ENCODE results near the gene CLDND2.

The CLDND2 gene

DNA sequence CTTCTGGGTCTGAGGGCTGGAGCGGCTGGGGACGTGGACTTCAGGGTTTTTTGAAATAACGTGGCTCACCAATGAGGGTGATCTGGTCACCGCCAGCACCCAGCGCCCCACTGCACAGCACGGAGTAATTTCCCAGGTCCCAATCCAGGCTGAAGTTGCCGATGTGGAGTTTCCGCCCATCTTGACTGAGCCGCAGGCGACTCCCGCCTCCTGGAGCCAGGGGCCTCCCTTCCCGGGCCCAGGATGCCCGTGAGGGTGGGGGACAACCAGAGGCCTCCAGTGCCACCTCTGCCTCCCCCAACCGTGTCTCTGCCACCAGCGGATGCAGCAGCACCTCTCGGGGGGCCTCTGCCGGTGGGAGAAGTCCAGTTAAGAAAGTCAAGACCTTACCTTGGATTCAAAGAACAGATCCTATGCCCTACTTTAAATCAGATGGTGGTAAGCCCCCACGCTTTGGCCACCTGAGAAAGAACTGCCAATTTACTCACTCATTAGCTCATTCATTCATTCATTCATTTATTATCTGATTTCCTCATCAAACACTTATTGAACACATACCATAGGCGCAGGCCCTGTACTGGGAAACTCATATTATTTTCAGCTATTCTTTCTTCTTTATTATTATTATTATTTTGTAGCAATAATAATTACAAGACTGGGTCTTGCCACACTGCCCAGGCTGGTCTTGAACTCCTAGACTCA, 30.8 kb downstream of the CLDND2 start:
- Histone ChIP-seq H3K9me3 (ENCODE audit: low read length) (no peaks in the 10 kb centered on the region), H3K36me3 (ENCODE audit: insufficient read depth, low read length) (no peaks in the 10 kb centered on the region), H3K4me3 (ENCODE audit: low read depth in 1 of 2, low read length in 2 of 2) (no peak overlapping the region), H3K9ac (ENCODE audit: low read length) (no peak overlapping the region), H3K27ac (ENCODE audit: low read depth, low read length) (no peak overlapping the region), H3K4me1 (ENCODE audit: insufficient read depth, low read length) (peaks cover 9% of the 10 kb centered on the region), H3K27me3 (ENCODE audit: control insufficient read depth in 1 of 2, insufficient read depth in 2 of 2, low read length in 2 of 2) (no peaks in the 10 kb centered on the region)

DNA sequence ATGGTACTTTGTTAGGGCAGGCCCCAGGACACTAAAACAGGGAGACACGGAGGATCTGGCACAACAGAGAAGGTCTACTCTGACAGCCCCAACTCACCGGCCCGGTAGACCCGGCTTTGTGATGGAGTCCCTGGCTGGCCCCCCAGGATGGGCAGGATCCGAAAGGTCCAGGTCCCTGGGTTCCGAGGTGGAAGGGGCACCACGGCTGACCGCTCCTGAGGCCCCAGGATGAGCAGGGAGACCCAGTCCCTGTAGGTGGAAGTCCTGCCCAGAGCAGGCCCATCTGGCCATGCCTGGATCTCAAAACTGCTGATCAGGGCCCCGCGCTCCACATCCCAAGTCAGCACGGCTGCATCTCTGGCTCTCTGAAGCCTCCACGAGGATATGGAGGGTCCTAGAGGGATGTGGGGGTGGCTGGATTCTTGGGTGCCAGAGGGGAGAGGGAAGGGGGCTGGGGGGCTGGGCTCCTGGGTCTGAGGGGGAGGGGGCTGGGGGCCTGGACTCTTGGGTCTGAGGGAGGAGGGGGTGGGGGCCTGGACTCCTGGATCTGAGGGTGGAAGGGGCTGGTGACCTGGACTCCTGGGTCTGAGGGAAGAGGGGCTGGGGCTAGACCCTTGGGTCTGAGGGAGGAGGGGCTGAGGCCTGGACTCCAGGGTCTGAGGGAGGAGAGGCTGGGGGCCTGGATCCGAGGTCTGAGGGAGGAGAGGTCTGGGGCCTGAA, 31.5 kb downstream of the CLDND2 start:
- peaks cover 9% of the 10 kb centered on the region for H3K4me1 ChIP-seq (ENCODE audit: insufficient read depth, low read length)
- no peak overlapping the region for H3K4me3 ChIP-seq (ENCODE audit: low read depth in 1 of 2, low read length in 2 of 2)
- no peak overlapping the region for H3K27ac ChIP-seq (ENCODE audit: low read depth, low read length)
- no peaks in the 10 kb centered on the region for H3K36me3 ChIP-seq (ENCODE audit: insufficient read depth, low read length)
- no peaks in the 10 kb centered on the region for H3K27me3 ChIP-seq (ENCODE audit: control insufficient read depth in 1 of 2, insufficient read depth in 2 of 2, low read length in 2 of 2)
- no peaks in the 10 kb centered on the region for H3K9me3 ChIP-seq (ENCODE audit: low read length)
- no peak overlapping the region for H3K9ac ChIP-seq (ENCODE audit: low read length)

DNA sequence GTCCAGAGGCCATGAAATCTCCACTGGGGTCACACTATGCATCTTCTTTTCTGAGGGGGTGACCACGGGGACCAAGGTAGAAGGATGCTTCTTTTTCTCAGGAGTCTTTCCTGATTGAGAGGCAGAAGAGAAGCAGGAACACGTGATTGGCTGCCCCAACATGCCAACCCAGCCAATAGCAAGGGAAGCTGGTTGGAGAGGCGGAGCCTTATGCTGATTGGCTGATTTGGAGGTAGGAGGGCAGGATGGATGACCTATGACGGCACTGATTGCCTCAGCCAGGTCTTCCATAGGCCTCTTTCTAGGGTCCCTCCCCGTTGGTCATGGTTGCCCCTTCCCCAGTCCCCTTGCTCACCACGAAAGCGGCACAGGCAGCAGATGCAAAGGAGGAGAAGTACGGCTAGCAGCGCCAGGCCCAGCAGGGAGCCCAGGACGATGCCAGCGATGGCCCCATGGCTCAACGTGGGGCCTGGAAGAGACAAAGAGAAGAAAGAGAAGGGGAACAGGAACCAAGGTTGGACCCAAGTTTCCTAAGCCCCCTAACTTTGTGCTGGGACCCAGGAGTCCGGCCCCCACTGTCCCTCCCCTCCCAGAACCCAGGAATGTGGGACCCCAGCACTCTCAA, 34.9 kb downstream of the CLDND2 start:
- Histone ChIP-seq H3K4me3 (ENCODE audit: low read depth in 1 of 2, low read length in 2 of 2) (no peak overlapping the region), H3K36me3 (ENCODE audit: insufficient read depth, low read length) (no peaks in the 10 kb centered on the region), H3K27ac (ENCODE audit: low read depth, low read length) (no peak overlapping the region), H3K4me1 (ENCODE audit: insufficient read depth, low read length) (peaks cover 3% of the 10 kb centered on the region), H3K9me3 (ENCODE audit: low read length) (no peaks in the 10 kb centered on the region), H3K27me3 (ENCODE audit: control insufficient read depth in 1 of 2, insufficient read depth in 2 of 2, low read length in 2 of 2) (peaks cover 0 to 8% of the 10 kb centered on the region in 2 donors), H3K9ac (ENCODE audit: low read length) (no peak overlapping the region)

DNA sequence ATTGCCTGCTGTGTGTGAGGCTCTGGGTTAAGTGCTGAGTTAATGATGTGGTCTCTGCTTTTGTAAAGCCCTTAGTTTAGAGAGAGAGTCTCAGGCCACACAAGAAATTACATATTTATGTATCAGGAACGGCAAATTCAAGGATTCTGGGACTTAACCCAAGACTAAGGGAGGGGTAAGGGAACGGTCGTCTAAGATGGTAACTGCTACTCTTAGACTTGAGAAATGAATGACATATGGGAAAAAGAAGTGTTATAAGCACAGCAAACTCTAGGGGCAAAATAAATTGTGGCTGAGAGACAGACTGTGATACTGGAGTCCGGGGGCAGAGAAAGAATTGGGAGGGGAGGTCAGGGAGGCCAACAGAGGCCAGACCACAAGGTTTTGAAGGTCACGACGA, 37.1 kb downstream of the CLDND2 start:
- no peaks in the 10 kb centered on the region for H3K9me3 ChIP-seq (ENCODE audit: low read length)
- H3K36me3 ChIP-seq (ENCODE audit: insufficient read depth, low read length), result no peaks in the 10 kb centered on the region
- H3K4me3 ChIP-seq (ENCODE audit: low read depth in 1 of 2, low read length in 2 of 2), result no peak overlapping the region
- H3K9ac ChIP-seq (ENCODE audit: low read length), result no peak overlapping the region
- no peaks in the 10 kb centered on the region for H3K4me1 ChIP-seq (ENCODE audit: insufficient read depth, low read length)
- H3K27ac ChIP-seq (ENCODE audit: low read depth, low read length), result no peak overlapping the region
- peaks cover 3 to 30% of the 10 kb centered on the region in 2 donors for H3K27me3 ChIP-seq (ENCODE audit: control insufficient read depth in 1 of 2, insufficient read depth in 2 of 2, low read length in 2 of 2)

DNA sequence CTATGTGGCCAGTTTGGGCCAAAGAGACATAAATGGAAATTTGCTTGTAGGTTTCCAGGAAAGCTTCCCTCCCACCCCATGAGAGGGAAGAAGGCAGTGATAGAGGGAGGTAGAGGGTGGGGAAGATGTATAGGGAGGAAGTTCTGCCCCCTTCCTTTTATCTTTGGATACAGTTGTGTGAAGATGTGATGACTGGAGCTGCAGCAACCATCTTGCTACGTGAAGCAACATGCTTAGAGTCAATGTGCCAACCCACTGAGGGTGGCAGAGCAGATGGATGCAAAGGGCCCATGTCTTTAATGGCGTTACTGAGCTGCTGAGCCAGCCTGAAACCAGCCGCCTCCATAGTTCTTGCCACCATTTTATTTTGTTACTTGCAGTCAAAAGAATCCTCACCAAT, 37.6 kb downstream of the CLDND2 start:
- no peak overlapping the region for H3K4me3 ChIP-seq (ENCODE audit: low read depth in 1 of 2, low read length in 2 of 2)
- H3K4me1 ChIP-seq (ENCODE audit: insufficient read depth, low read length), result no peaks in the 10 kb centered on the region
- H3K9ac ChIP-seq (ENCODE audit: low read length), result no peak overlapping the region
- H3K36me3 ChIP-seq (ENCODE audit: insufficient read depth, low read length), result no peaks in the 10 kb centered on the region
- H3K9me3 ChIP-seq (ENCODE audit: low read length), result no peaks in the 10 kb centered on the region
- H3K27ac ChIP-seq (ENCODE audit: low read depth, low read length), result no peak overlapping the region
- peaks cover 3 to 34% of the 10 kb centered on the region in 2 donors for H3K27me3 ChIP-seq (ENCODE audit: control insufficient read depth in 1 of 2, insufficient read depth in 2 of 2, low read length in 2 of 2)

DNA sequence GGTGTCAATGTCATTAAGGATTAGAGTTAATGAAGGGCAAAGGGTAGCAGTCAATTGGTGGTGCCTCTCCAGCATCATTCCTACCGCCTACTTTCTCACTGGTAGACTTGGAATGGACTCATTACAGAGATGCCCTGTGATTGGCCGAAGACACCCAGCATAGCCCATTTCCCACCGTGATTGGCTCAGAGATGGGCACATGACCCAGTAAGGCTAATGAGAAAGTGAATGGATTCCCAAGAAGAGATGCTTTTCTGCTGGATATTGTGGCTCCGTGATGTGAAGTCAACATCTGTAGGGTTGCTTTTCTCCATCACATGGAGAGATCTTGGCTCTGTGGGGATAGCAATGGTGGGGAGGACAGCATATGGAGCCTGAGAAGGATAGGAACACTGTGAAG, 38.4 kb downstream of the CLDND2 start:
- H3K9ac ChIP-seq (ENCODE audit: low read length), result no peak overlapping the region
- H3K4me3 ChIP-seq (ENCODE audit: low read depth in 1 of 2, low read length in 2 of 2), result no peak overlapping the region
- H3K9me3 ChIP-seq (ENCODE audit: low read length), result no peaks in the 10 kb centered on the region
- H3K4me1 ChIP-seq (ENCODE audit: insufficient read depth, low read length), result no peaks in the 10 kb centered on the region
- peaks cover 3 to 42% of the 10 kb centered on the region in 2 donors for H3K27me3 ChIP-seq (ENCODE audit: control insufficient read depth in 1 of 2, insufficient read depth in 2 of 2, low read length in 2 of 2)
- no peaks in the 10 kb centered on the region for H3K36me3 ChIP-seq (ENCODE audit: insufficient read depth, low read length)
- H3K27ac ChIP-seq (ENCODE audit: low read depth, low read length), result no peak overlapping the region

DNA sequence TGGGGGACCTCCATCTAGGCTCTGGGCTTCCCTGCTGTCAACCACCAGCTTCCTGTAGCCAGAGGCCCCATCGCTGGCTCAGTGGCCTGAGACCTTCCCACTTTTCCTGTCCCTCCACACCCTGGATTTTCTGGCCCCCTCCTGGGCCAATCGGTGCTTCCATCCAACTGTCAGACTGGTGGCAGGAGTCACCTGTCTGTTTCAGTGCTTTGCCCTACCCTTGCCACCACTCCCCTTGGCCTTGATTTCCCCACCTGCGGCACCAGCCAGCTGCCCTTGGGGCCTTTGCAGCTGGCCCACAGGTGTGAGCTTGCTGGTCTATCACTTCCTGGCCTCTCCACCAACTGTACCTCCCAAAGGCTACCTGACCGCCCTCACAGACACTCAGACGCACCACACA, 39.4 kb downstream of the CLDND2 start:
- H3K36me3 ChIP-seq (ENCODE audit: insufficient read depth, low read length), result no peaks in the 10 kb centered on the region
- no peaks in the 10 kb centered on the region for H3K4me1 ChIP-seq (ENCODE audit: insufficient read depth, low read length)
- H3K27ac ChIP-seq (ENCODE audit: low read depth, low read length), result no peak overlapping the region
- no peak overlapping the region for H3K9ac ChIP-seq (ENCODE audit: low read length)
- peaks cover 3 to 43% of the 10 kb centered on the region in 2 donors for H3K27me3 ChIP-seq (ENCODE audit: control insufficient read depth in 1 of 2, insufficient read depth in 2 of 2, low read length in 2 of 2)
- H3K4me3 ChIP-seq (ENCODE audit: low read depth in 1 of 2, low read length in 2 of 2), result no peak overlapping the region
- no peaks in the 10 kb centered on the region for H3K9me3 ChIP-seq (ENCODE audit: low read length)

DNA sequence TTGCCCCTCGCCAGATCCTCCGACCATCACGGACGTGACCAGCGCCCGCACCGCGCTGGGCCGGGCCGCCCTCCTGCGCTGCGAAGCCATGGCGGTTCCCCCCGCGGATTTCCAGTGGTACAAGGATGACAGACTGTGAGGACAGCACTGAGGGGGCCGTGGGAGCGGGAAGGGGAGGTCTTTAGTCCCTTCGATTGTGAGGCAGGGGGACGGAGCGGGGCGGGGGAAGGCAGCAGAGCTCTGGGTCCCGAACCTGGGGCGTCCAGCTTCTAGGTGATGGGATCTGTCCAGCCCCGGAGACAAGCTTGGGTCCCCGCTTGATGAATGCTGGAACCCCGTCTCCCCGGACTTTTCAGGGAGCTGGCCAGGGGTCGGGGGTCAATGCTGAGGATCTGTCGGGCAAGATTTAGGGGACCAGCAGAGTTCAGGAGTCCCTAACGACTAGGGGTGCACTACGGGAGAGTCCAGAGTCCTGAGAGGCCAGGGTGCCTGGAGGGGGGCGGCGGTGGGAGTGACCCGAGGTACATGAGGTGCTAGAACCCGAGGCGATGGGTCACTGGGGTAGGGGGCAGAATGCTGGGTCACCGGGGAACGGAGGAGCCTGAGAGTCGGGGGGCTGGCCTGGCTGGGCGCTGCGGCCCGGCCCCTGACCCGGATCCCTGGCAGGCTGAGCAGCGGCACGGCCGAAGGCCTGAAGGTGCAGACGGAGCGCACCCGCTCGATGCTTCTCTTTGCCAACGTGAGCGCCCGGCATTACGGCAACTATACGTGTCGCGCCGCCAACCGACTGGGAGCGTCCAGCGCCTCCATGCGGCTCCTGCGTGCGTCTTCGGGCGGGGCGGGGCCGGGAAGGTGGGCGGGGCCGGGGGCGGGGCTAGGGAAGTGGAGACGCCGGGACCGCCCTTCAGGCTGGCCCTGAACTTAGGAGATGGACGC, 41.5 kb downstream of the CLDND2 start:
- Histone ChIP-seq H3K27ac (ENCODE audit: low read depth, low read length) (no peak overlapping the region), H3K4me1 (ENCODE audit: insufficient read depth, low read length) (no peaks in the 10 kb centered on the region), H3K27me3 (ENCODE audit: control insufficient read depth in 1 of 2, insufficient read depth in 2 of 2, low read length in 2 of 2) (peaks cover 3 to 46% of the 10 kb centered on the region in 2 donors), H3K9ac (ENCODE audit: low read length) (no peak overlapping the region), H3K4me3 (ENCODE audit: low read depth in 1 of 2, low read length in 2 of 2) (no peak overlapping the region), H3K36me3 (ENCODE audit: insufficient read depth, low read length) (no peaks in the 10 kb centered on the region), H3K9me3 (ENCODE audit: low read length) (no peaks in the 10 kb centered on the region)

DNA sequence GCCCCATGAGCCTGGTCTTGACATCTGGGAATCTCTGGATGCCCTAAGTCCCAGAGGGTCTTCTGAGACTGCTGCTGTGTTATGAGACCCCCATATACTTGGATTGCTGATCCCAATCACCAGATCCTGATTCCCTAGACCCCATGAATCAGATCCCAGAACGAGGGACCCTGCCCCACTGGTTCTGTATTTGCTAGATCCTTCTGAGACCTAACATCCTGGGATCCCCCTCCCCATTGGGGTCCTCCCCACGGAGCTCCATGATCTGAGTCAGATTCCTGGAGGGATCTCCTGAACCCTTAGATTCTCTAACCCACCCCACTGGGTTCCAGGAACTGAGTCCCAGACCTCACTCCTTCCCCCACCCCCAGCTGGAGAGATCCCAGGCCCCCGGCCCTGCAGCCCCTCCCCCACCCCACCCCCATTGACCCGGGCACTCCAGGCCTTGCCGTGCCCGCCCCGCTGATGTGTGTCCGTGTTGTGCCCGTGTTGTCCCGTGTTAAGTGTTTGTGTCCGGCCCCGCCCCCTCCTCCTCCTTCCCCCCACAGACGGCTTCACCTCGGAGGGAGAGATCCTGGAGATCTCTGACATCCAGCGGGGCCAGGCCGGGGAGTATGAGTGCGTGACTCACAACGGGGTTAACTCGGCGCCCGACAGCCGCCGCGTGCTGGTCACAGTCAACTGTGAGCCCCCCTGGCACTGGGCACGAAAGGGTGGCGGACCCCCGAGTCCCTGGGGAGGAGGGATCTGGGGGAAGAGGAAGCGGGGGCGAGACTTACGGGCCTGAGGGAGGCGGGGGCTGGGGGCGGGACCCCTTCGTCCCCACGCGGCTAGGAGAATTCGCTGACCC, 42.4 kb downstream of the CLDND2 start:
- Histone ChIP-seq H3K9me3 (ENCODE audit: low read length) (no peaks in the 10 kb centered on the region), H3K4me1 (ENCODE audit: insufficient read depth, low read length) (no peaks in the 10 kb centered on the region), H3K36me3 (ENCODE audit: insufficient read depth, low read length) (no peaks in the 10 kb centered on the region), H3K4me3 (ENCODE audit: low read depth in 1 of 2, low read length in 2 of 2) (no peak overlapping the region), H3K9ac (ENCODE audit: low read length) (no peak overlapping the region), H3K27me3 (ENCODE audit: control insufficient read depth in 1 of 2, insufficient read depth in 2 of 2, low read length in 2 of 2) (peaks cover 3 to 46% of the 10 kb centered on the region in 2 donors), H3K27ac (ENCODE audit: low read depth, low read length) (no peak overlapping the region)

DNA sequence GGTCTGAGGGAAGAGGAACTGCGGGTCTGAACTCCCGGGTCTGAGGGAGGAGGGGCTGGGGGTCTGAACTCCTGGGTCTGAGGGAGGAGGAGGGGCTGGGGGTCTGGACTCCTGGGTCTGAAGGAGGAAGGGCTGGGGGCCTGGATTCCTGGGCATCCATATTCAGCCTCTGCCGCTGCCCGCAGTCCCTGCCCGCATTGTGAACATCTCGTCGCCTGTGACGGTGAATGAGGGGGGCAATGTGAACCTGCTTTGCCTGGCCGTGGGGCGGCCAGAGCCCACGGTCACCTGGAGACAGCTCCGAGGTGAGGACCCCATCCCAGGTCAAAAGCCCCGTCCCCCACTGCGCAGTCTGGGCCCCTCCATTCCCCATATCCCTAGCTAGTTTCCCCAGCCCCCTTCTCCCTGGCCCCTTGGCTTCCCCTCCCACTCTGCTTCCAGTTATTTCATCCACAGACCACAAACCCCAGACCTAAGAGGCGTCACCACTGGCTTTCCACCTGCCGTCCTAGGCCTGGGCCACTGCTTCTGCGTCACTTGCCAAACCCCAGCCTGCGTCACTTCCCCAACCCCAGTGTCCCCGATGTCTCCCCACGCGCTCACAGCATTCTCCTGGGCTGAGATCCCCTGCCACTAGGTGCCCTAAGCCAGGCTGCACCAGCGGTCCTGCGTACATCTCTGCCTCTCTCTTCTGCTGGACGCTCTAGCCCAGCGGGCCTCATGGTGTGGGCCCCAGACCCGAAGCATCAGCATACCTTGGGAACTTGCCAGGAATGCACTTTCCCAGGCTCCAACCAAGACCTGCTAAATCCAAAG, 43.4 kb downstream of the CLDND2 start:
- no peaks in the 10 kb centered on the region for H3K36me3 ChIP-seq (ENCODE audit: insufficient read depth, low read length)
- H3K9me3 ChIP-seq (ENCODE audit: low read length), result no peaks in the 10 kb centered on the region
- no peak overlapping the region for H3K4me3 ChIP-seq (ENCODE audit: low read depth in 1 of 2, low read length in 2 of 2)
- H3K9ac ChIP-seq (ENCODE audit: low read length), result no peak overlapping the region
- peaks cover 3 to 46% of the 10 kb centered on the region in 2 donors for H3K27me3 ChIP-seq (ENCODE audit: control insufficient read depth in 1 of 2, insufficient read depth in 2 of 2, low read length in 2 of 2)
- no peaks in the 10 kb centered on the region for H3K4me1 ChIP-seq (ENCODE audit: insufficient read depth, low read length)
- H3K27ac ChIP-seq (ENCODE audit: low read depth, low read length), result no peak overlapping the region
